Measurements from ENCODE around the gene GRK6.

The GRK6 gene

GRCh38 chr5:177426566-177427210 is at the start of gene GRK6:
TSS of gene GRK6 (plus strand) at chr5:177426676. CDS start at chr5:177426846, 170 bp downstream.
- DNase-seq (ENCODE audit: low read depth in 1 of 2, low spot score in 1 of 2): peak in 1 of 2 donors; percentile 52

- DNase-seq (ENCODE audit: low read depth in 1 of 2, low spot score in 1 of 2): no peak
Observed at GRCh38 chr5:177377851-177378776, 48.4 kb upstream of the GRK6 start.

GRCh38 chr5:177378884-177379883 is 47.3 kb upstream of the GRK6 start:
- DNase-seq (ENCODE audit: low read depth in 1 of 2, low spot score in 1 of 2): peak in 1 of 2 donors; percentile 38

- no peak for DNase-seq (ENCODE audit: low read depth in 1 of 2, low spot score in 1 of 2)
Observed at GRCh38 chr5:177380805-177381126, 45.7 kb upstream of the GRK6 start.

GRCh38 chr5:177382423-177383029 is 44.0 kb upstream of the GRK6 start:
- DNase-seq (ENCODE audit: low read depth in 1 of 2, low spot score in 1 of 2): no peak

GRCh38 chr5:177383181-177383580 is 43.3 kb upstream of the GRK6 start:
- DNase-seq (ENCODE audit: low read depth in 1 of 2, low spot score in 1 of 2): no peak

- DNase-seq (ENCODE audit: low read depth in 1 of 2, low spot score in 1 of 2): no peak
Observed at GRCh38 chr5:177384134-177384533, 42.3 kb upstream of the GRK6 start, which contains the start of gene SLC34A1. TSS of gene SLC34A1 (plus strand) at chr5:177384434. CDS start at chr5:177385742, 1,308 bp downstream.

GRCh38 chr5:177385720-177386119 is 40.8 kb upstream of the GRK6 start:
- no peak for DNase-seq (ENCODE audit: low read depth in 1 of 2, low spot score in 1 of 2)

GRCh38 chr5:177386542-177386941 is 39.9 kb upstream of the GRK6 start:
- DNase-seq (ENCODE audit: low read depth in 1 of 2, low spot score in 1 of 2): no peak

- no peak for DNase-seq (ENCODE audit: low read depth in 1 of 2, low spot score in 1 of 2)
Observed at GRCh38 chr5:177387405-177387804, 39.1 kb upstream of the GRK6 start.

GRCh38 chr5:177388521-177389052 is 37.9 kb upstream of the GRK6 start:
- no peak for DNase-seq (ENCODE audit: low read depth in 1 of 2, low spot score in 1 of 2)

- peak; percentile 21 to 54 for DNase-seq (ENCODE audit: low read depth in 1 of 2, low spot score in 1 of 2)
Observed at GRCh38 chr5:177389241-177390169, 37.0 kb upstream of the GRK6 start.

GRCh38 chr5:177390363-177391300 is 35.8 kb upstream of the GRK6 start:
- peak; percentile 76 to 83 for DNase-seq (ENCODE audit: low read depth in 1 of 2, low spot score in 1 of 2)

GRCh38 chr5:177392765-177393164 is 33.7 kb upstream of the GRK6 start:
- no peak for DNase-seq (ENCODE audit: low read depth in 1 of 2, low spot score in 1 of 2)

- no peak for DNase-seq (ENCODE audit: low read depth in 1 of 2, low spot score in 1 of 2)
Observed at GRCh38 chr5:177393206-177393765, 33.2 kb upstream of the GRK6 start.

- DNase-seq (ENCODE audit: low read depth in 1 of 2, low spot score in 1 of 2): no peak
Observed at GRCh38 chr5:177393990-177394389, 32.5 kb upstream of the GRK6 start.

- DNase-seq (ENCODE audit: low read depth in 1 of 2, low spot score in 1 of 2): no peak
Observed at GRCh38 chr5:177396078-177396477, 30.4 kb upstream of the GRK6 start.

- DNase-seq (ENCODE audit: low read depth in 1 of 2, low spot score in 1 of 2): no peak
Observed at GRCh38 chr5:177396807-177397206, 29.7 kb upstream of the GRK6 start.
